ENCODE data around the gene TRPM3.

DNA sequence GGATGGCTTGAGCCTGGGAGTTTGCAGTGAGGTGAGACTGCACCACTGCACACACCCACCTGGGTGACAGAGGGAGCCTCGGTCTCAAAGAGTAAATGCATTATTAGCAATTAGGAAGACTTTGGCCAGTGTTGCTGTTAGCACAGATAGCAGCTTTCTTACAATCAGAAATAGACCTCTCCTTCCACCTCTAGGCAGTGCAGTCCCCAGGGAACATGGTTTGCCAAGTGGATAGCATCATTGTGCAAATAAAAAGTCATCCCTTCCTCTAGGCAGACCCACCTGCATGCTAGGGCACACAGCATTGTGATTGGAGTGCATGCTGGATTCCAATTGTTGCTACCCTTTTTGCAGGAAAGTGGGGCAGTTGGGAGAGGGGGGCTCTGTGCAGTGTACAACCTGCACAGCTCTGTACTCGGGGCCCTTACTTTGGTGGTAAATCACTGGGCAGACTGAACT is 629.1 kb downstream of the TRPM3 start:
- TF ChIP-seq, protein P1, sequence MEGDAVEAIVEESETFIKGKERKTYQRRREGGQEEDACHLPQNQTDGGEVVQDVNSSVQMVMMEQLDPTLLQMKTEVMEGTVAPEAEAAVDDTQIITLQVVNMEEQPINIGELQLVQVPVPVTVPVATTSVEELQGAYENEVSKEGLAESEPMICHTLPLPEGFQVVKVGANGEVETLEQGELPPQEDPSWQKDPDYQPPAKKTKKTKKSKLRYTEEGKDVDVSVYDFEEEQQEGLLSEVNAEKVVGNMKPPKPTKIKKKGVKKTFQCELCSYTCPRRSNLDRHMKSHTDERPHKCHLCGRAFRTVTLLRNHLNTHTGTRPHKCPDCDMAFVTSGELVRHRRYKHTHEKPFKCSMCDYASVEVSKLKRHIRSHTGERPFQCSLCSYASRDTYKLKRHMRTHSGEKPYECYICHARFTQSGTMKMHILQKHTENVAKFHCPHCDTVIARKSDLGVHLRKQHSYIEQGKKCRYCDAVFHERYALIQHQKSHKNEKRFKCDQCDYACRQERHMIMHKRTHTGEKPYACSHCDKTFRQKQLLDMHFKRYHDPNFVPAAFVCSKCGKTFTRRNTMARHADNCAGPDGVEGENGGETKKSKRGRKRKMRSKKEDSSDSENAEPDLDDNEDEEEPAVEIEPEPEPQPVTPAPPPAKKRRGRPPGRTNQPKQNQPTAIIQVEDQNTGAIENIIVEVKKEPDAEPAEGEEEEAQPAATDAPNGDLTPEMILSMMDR (conservative IDR thresholded peaks at IDR 0.05; ENCODE audit: low read depth, low read length): no peak
- TF ChIP-seq EZH2phosphoT487 (IDR thresholded peaks at IDR 0.05; ENCODE audit: borderline replicate concordance, low read length): no peak

All from PC-3 (cell line).